Left cardiac atrium (tissue), 4 donors: Measurements from ENCODE around the gene TMEM145. TPM values are rescaled to one million over a fixed set of nuclear protein-coding genes. Genes with fewer than 3 reads are reported as not detected.
A peak's percentile ranks its signal among the peaks of the same experiment; 100 is the strongest.

Experiments used
- ATAC-seq, 2 donors: fragments of 200-7000 bp; cut with Tn5 transposase; one replicate each; pipeline ENCODE4 v1.9.1; 2020; ENCODE audit warnings: mild to moderate bottlenecking in 2 of 2, moderate library complexity in 2 of 2
- DNase-seq: peaks from one replicate; pipeline ENCODE4 v3.0.0-alpha.2; 2020
- intact Hi-C, 2 donors: fragments of 100-400 bp; cut with DNase I; formaldehyde crosslinking; loops; one replicate each; pipeline versions ENCODE4 v1.14.1 to v1.15.1; 2022 to 2023
- total RNA-seq, 2 donors: library from RNA; stranded (reverse); fragmentation: NEBNext Ultra II Directional; extraction: Animal tissue kit (Norgen Biotek cat#: 25700); gene quantifications; one replicate each; pipeline ENCODE4 v1.2.1, GENCODE V29; 2021
- donor health status: DM: no; HTN: yes; CAD: no.
- donor health status: DM: no; HTN: yes; CAD: no; lungs with severe emphysema.
- donor health status: DM: yes; HTN: yes; CAD: no.
- donor health status: Dilated cardiomyopathy.

Gene TMEM145
- total RNA-seq, 2 donors from 2014 or later: 0.50 to 1.4 TPM

DNA sequence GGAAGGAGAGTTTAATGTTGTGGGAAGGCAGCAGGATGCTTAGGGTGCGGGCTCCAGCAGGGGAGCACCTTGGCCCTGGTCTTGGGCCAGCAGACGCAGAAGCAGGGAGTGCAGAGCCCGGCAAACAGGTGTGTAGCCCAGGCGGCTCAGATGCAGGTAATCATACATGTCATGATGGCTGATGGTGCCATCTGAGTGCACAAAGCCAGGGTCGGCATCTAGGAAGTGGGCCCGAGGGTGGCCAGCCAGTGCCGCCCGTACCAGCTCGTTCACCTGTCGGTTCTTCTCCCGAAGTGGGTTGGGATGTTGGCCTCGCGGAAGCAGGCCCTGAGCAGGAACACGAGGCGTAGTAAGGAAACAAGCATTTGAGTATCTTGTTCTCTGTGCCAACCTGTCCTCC is 16.1 kb upstream of the TMEM145 start:
- ATAC-seq: no peak
- intact Hi-C loops: no loop called here
- no peak for DNase-seq

DNA sequence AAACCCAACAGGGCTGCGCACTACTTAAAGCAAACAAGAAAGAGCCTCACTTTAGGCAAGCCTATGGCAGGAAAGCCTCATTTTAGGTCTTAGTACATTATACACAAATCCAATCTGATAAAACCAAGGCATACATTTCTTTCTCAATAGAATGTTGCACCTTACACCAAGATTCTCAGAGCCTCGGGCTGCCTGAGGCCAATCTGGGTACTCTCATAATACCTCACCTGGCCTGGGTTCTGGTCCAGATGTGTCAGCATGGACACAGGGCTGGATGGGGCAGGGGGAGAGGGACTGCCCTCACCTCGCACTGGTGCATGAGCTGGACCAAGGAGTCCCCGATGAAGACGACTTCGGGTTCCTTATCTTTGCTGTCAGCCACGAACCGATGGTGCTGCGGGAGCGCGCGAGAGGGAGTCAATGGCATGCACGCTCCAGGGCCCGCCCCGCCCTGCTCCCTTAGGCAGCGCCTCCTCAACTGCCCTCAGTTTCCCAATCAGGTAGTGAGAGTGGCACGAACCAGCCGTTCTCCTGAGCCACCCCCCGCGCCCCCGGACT is 11.4 kb upstream of the TMEM145 start, which contains the start of gene PRR19:
PRR19 (plus strand) TSS at position 487 of the 558 bp plus-strand sequence. CDS start 7,453 bp downstream, outside the sequence.
- intact Hi-C loops: no loop called here
- DNase-seq (no peak), ATAC-seq (peak; percentile 7 to 24)

DNA sequence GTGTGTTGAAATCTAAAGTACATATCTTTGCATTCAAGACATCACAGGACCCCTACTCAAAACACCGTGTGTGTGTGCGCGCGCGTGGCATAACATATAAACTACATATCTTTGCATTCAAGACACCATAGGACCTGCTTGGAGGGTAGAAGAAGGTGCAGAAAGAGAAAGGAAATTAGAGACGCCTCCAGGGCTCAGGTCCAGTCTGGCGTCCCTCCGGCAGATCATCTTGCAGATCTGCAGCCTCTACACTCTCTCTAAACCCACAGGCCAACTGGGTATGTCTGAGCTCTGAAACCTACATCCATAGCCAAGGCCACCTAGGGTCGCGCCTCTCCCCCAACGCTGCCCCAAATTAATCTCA is 10.0 kb upstream of the TMEM145 start:
- intact Hi-C loops: no loop called here
- ATAC-seq (no peak), DNase-seq (no peak)

DNA sequence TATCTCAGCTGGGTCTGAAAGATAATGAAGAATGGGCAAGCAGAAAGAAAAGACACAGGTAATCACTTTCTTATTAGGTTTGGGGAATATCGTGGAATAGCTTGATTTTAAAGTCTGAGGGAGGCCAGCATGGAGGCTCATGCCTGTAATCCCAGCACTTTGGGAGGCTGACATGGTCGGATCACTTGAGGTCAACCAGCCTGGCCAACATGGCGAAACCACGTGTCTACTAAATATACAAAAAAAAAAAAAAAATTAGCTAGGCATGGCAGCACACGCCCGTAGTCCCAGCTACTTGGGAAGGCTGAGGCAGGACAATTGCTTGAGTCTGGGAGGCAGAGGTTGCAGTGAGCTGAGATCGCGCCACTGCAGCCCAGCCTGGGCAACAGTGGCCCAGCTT is 9.2 kb upstream of the TMEM145 start:
- intact Hi-C loops: no loop called here
- ATAC-seq (no peak), DNase-seq (no peak)

DNA sequence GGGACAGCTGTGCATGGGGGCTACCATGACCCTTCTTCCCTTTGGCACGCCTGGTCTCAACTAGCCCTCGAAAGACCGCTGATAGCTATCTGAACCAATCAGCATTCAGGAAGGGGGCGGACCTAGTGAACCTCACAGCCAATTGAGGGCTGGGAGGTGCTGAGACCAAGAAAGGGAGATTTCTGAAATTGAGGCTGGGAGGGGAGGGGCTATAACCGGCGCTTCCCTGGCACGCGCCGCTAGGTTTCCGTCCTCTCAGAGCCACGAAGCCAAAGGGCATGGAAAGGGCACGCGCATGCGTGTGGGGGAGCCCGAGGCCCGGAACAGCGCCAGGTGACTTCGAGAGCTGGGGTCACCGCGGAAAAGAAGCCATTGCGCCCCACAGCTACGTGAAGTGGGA is 6.5 kb upstream of the TMEM145 start:
- intact Hi-C loops: no loop called here
- ATAC-seq (no peak), DNase-seq (no peak)

DNA sequence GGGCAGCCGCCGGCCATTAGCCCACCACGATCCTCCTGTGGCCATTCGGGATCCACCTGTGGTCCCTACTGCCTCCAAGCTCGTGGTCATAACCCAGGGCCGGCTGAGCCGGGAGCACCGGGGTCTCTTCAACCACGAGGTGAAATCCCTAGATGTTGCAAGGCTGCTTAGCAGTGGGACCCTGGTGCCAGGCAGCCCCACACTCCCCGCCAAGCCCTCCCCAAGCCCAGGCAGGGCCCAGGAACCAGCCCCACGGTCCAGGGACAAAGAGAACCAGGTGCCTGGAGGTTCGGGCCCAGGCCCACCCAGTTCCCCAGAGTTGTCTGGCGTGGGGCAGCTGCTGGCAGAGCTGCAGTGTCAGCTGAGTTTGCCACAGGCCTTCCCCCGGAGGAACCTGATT is 3.4 kb upstream of the TMEM145 start:
- intact Hi-C loops: loop anchor here in 1 of 2 donors (10.0 kb wide), 1 partner anchor 175 kb away; the partner anchor contains the start of gene POU2F2
- no peak for DNase-seq

DNA sequence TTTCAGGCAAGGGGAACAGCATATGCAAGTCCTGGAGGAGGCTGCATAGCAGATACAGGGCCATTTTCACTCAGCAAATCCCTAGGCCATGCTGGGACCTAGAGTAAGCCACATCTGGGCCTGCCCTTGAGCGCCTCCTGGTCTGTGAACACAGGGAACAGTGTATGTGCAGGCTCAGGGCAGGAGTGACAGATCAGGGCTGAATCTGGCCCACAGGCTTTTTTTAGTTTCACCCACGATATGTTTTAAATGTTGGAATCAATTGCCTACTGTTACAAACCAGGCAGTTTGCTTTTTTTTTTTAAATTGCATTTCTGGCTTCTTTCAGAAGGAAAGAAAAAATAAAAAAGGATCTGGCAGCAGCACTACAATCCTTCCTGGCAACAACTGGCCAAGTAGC is 1.5 kb upstream of the TMEM145 start:
- intact Hi-C loops: loop anchor here in 1 of 2 donors (10.0 kb wide), 1 partner anchor 177 kb away; the partner anchor contains the start of gene POU2F2
- ATAC-seq (no peak), DNase-seq (no peak)

More for the DNA sequence above, 3.4 kb upstream of the TMEM145 start:
- ATAC-seq: no peak

DNA sequence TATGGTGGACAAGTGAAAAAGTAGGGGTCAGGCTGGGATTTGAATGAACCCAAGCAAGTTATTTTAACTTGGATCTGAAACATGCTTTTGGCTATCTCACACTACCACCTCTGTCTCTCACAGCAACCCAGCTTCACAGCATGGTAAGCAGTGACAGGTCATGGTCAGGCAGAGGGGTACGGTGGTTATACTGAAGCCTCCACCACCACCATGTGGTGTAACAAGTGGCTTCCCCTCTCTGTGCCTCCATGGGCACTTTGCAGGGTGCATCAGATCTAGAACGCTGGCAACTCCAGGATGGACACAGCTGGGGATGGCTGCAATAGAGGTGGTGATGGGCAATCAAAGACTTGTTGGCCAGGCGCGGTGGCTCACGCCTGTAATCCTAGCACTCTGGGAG is 739 bp upstream of the TMEM145 start:
- intact Hi-C loops: loop anchor here in 1 of 2 donors (10.0 kb wide), 1 partner anchor 178 kb away; the partner anchor contains the start of gene POU2F2
- DNase-seq (no peak), ATAC-seq (no peak)

DNA sequence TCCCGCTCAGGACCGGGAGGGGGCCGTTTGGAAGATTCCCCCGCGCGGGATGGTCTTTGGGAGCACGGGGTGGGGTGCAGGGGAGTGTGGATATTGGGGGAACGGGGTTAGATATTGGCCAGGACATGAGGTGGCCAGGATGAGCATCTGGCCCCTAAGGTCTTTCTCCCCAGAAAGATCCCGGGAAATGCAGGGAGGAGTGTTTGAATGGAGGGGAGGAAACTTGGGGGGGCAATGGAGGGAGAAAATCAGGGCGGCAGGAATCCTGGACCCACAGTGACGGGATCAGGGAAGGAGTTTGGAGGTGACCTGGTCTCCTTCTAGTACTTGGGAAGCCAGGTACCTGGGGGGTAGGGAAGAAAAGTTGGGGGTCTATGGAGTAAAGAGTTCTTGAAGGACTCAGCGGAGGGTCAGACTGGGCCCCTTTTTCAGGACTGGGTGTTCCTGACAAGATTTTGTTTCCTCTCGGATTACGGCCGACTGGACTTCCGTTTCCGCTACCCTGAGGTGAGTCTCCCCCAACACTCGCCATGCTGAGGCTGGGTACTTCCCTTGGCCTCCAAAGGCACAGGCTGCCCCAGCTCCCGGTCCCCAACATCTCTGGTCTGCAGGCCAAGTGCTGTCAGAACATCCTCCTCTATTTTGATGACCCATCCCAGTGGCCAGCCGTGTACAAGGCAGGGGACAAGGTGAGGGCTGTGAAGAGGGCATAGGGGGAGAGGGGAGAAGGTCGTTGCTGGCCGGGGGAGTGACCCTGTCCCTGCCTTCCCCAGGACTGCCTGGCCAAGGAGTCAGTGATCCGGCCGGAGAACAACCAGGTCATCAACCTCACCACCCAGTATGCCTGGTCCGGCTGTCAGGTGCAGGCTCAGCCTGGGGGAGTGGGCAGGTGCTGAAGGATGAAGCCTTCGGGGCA is 989 bp downstream of the TMEM145 start:
- DNase-seq: no peak
- intact Hi-C loops: loop anchor here in 1 of 2 donors (10.0 kb wide), 1 partner anchor 179 kb away; the partner anchor contains the start of gene POU2F2
- ATAC-seq: no peak

DNA sequence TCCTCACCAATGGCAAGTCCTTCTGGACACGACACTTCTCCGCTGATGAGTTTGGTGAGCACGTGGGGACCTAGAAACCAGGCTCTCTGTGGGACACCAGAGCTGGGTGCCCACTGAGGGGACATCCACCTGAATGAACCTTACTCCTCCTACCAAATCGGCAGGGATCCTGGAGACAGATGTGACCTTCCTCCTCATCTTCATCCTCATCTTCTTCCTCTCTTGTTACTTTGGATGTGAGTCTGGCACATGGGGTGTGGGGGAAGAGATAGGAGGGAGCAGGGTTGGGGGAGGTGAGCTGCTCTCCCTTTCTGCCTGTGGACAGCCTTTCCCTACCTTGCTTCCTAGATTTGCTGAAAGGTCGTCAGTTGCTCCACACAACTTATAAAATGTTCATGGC is 1.9 kb downstream of the TMEM145 start:
- no peak for DNase-seq
- ATAC-seq: no peak
- intact Hi-C loops: loop anchor here in 1 of 2 donors (10.0 kb wide), 1 partner anchor 180 kb away; the partner anchor contains the start of gene POU2F2

DNA sequence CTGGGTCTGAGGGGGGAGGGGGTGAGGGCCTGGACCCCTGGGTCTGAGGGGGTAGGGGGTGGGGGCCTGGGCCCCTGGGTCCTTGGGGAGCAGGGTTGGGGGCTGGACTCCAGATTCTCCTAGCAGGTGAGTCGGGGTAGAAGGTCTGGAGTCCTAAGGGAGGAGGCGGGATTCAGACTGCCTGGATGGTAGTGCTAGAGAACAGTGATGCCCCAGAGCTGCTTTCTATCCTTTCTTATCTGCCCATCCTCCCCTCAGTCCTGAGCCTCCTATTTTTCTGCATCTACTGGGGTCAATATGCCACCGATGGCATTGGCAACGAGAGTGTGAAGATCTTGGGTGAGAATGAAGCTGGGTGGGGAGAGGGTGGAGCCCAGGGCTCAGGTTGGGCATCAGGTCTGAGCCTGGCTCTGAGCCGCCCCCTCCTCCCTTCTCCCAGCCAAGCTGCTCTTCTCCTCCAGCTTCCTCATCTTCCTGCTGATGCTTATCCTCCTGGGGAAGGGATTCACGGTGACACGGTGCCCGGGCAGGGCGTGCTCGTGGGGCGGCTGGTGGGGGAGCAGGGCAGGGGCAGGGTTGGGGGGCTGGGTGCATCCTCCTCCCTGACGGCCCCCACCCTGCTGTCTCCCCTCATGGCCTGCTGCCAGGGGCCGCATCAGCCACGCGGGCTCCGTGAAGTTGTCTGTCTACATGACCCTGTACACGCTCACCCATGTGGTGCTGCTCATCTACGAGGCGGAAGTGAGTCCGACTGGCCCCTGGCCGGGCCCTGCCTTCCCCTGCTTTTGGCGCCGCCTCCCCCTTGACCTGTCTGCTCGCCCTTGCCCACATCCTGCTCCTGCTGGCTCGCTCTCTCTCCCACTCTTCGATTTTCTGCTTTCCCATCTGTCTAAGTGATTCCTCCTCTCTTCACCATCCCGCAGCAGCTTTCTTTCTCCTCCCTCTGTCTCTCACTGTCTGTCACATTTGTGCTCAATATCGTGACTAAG is 3.4 kb downstream of the TMEM145 start:
- no peak for DNase-seq
- peak in 1 of 2 donors; percentile 6 for ATAC-seq
- intact Hi-C loops: loop anchor here in 1 of 2 donors (10.0 kb wide), 1 partner anchor 182 kb away; the partner anchor contains the start of gene POU2F2

DNA sequence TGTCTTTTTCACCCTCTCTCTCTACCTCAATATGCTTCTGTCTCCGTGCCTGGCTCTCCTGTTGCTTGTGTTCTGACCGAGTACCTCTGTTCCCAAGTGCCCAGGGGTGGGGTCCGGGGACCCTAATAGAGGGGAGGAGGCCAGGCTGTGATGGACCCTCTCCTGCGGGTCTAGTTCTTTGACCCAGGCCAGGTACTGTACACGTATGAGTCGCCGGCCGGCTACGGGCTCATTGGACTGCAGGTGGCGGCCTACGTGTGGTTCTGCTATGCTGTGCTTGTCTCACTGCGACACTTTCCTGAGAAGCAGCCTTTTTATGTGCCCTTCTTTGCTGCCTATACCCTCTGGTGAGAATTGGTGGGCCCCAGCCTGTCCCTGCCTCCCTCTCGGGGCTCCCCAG is 4.4 kb downstream of the TMEM145 start:
- DNase-seq (no peak), ATAC-seq (no peak)
- intact Hi-C loops: loop anchor here in 1 of 2 donors (10.0 kb wide), 1 partner anchor 183 kb away; the partner anchor contains the start of gene POU2F2

DNA sequence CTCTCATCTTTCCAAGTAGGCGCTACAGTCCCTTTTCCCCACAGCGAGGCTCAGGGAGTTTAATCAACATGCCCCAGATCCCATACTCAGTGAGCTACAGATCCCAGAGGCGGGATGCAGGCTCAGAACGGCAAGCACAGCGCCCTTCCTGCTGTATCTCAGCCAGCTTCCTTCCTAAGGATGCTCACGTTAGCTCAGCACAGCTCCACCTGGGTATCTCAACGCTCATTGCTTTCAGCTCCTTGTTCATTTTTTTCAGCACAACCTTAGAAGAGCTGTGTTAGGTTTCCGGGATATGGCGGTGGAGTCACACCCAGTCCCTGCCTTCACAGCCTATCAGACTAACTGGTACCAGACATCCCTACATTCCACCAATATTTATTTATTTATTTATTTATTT is 9.2 kb downstream of the TMEM145 start:
- intact Hi-C loops: no loop called here
- ATAC-seq (no peak), DNase-seq (no peak)

DNA sequence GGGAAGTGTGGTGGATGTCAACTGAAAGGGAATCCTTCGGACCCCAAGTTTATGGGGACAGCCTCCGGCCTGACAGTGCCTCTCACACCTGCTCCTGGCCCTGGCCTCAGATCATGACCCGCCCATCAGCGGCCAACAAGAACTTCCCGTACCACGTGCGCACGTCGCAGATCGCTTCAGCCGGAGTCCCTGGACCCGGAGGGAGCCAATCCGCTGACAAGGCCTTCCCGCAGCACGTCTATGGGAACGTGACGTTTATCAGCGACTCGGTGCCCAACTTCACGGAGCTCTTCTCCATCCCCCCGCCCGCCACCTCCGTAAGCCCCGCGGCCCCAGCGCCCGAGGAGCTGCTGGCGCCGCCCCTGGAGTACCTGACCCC is 10.4 kb downstream of the TMEM145 start:
- no peak for ATAC-seq
- intact Hi-C loops: no loop called here
- DNase-seq: no peak

DNA sequence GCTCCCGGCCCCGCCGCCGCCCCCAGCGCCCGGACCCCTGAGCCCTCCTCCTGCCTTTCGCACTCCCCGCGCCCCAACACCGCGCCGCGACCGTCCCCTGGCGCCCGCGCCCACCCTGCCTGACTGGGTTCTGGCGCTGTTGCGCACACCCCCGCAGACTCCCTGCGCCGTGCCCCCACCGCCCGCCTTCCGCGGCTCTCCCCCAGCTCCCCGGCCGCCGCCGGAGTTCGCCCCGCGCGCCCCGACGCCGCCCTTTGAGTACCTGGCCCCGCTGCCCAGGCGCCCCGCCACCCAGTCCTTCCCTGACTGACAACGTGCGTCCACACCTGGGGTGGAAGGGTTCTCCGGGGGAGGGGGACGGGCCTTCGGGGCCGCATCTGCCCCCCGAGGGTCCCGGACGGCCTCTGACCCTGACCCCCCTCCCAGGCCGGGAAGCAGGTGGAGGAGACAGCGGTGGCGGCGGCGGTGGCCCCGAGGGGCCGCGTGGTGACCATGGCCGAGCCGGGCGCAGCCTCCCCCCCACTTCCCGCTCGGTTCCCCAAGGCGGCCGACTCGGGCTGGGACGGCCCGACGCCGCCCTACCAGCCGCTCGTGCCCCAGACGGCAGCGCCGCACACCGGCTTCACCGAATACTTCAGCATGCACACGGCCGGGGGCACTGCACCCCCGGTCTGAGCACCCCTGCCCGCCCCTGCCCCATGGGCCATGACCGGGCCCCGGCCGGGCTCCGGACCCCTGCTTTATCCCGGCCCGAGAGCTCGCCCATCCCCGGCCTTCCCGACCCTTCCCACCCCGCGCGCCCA is 10.9 kb downstream of the TMEM145 start:
- peak; percentile 29 for DNase-seq
- no peak for ATAC-seq
- intact Hi-C loops: no loop called here

DNA sequence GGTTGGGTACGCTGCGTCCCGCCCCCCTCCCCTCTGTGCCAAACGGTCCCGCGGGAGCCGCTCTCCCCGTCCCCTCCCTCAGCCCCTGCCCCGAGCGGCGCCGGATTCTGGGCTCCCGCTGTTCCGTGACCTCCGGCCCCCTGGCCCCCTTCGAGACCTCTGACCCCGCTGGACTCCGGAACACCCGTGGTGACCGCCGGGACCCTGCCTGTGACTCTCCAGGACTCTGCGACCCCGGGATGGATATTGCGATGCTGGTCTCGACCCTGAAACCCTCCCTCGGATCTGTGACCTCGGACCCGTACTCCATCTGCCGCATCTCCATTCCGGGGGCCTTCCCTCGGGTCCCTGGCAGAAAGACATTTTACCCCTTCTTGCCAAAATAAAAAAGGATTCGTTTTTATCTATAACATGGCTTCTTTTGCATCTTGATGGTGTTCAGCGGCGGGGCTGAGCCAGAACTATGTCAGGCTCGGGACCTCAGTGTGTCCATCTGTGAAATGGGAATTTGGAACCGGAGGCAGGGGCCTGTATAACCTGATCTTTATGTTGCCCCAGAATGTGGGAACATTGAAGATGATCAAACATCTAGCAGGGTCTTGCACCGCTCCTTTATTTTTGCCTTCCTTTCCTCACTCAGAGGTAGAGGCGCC is 11.7 kb downstream of the TMEM145 start:
- intact Hi-C loops: loop anchor here in 1 of 2 donors (5.0 kb wide), 1 partner anchor 73 kb away; no protein-coding TSS in a partner anchor
- ATAC-seq: no peak
- DNase-seq: peak; percentile 29

DNA sequence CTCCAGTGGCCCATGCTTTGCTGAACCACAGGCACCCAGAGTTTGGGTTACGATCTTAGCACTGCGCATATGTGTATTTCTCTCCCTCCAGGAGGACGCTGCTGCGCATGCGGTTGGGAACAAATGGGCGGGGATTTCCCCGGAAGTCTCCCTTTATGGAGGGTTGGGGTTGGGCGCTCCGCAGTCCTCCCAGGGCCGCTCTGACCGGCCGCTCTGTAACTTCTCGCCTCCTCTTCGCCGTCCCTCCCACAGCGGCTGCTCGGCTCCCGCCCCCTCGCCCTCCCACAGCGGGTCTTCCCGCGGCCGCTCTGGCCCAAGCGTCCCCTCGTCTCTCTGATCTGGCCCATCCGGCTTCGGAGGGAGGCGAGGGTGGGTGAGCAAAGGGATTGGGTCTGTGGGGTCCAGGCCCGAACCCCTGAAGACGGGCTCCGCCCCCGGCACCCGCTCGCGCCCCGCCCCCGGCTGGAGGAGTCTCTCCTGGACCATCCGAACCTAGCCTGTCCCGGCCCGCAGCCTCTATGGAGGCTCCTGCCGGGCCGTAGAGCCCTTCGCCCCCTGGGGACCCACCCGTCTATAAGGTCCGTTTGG is 12.3 kb downstream of the TMEM145 start, which contains the start of gene MEGF8:
MEGF8 (plus strand) TSS at position 328 of the 588 bp plus-strand sequence. CDS start 609 bp downstream, outside the sequence.
- DNase-seq (peak; percentile 97), ATAC-seq (peak; percentile 98)
- intact Hi-C loops: loop anchor here in 1 of 2 donors (5.0 kb wide), 1 partner anchor 72 kb away; no protein-coding TSS in a partner anchor
